Stimulated activated CD4-positive, alpha-beta T cell treated with anti-CD3 and anti-CD28 coated beads, Interleukin-15, amount 100 ng/mL, for 1 hour (primary cell): Measurements from ENCODE around the gene AVPR1A.
"Not testable (repeated sequence)": the region's sequence is repeated elsewhere in the genome, so short reads cannot be mapped to it uniquely, and the experiment has no call there.

Experiments used
- DNase-seq, 2 donors: peaks; one replicate each; pipeline ENCODE4 v3.0.0-alpha.2; 2020; ENCODE audit warnings: low read depth in 1 of 2, low spot score in 1 of 2

AVPR1A gene

DNA sequence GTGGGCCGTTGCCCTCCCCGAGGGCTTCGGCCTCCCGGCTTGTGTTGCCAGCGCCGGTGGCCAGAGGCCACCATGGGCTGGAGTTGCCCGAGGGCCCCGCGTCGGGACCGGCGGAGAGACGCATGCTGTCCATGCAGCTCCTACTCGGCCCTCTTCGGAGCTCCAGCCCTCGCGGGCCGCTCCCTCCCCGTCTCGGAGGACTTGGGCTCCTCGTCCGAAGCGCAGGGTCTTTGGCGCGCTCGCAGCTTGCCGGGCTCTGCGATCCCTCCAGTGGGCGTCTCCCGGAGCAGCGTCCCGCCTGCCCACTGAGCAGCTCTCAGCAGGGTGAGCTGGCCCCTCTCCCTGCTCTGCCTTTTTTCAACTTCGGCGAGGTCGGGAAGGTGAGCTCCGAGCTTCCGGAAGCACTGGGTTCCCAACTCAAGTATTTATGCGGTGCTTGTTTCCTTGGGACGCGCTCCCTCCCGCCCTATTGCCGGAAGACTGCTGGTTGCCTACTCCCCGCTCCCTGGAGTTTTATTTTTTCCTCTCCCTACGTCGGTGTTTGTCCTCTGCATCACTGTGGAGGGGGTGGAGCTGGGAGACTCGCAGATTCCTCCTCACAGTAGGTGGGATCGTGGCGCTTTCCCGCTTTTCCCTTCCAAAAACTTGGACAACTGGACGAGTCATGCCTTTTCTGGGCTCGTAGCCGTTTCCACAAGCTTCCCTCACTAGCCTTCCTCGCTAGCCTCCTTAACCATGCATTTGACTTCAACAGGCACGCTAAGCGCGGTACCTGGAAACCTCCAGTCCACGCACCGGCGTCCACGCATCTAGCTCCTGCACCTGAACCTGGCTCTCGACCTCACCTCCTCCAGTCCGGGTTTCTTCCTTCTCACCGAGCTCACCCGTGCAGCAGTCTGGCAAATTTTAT, at the start of gene AVPR1A:
Gene AVPR1A, minus strand, starts transcription at position 489 of the 910 bp plus-strand sequence. Its CDS starts 365 bp downstream, at position 124.
- DNase-seq: no peak

DNA sequence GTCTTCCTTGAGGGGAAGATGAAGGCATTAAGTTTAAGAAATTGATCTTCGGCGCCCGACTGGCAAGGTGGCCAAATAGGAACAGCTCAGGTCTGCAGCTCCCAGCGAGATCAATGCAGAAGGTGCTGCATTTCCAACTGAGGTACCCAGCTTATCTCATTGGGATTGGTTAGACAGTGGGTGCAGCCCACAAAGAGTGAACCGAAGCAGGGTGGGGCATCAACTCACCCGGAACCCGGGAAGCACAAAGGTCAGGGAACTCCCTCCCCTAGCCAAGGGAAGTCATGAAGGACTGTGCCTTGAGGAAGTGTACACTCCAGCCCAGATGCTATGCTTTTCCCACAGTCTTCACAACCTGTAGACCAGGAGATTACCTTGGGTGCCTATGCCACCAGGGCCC, 45.2 kb upstream of the AVPR1A start:
- DNase-seq: no peak

DNA sequence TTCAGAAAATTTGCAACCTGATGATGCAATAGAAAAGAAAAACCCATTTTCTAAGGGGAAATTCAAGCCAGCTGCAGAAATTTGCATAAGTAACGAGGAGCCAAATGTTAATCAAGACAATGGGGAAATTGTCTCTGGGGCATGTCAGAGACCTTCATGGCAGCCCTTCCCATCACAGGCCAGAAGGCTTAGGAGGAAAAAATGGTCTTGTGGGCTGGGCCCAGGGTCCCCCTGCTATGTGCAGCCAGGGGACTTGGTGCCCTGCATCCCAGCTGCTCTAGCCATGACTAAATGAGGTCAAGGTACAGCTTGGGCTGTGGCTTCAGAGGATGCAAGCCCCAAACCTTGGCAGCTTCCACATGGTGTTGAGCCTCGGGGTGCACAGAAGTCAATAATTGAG, 28.2 kb upstream of the AVPR1A start:
- DNase-seq: no peak

DNA sequence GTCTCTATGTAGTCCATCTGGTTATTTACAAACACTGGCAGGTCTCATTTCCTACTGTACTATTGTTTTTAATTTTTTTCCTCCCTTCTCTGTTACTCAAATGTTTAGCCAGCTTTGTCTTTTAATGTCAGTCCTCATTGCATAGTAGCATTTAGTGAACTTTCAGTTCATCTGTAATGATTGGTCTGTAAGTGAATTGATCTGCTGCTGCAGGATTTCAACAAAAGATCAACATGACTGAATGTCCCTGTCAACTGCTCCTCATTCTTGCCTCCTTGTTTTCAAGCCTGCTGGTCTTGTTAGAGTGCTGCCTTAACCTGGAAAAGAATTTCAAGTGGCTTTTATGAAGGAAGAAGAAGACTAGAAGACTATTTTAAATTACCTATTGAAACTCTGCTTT, 19.3 kb upstream of the AVPR1A start:
- DNase-seq: no peak

DNA sequence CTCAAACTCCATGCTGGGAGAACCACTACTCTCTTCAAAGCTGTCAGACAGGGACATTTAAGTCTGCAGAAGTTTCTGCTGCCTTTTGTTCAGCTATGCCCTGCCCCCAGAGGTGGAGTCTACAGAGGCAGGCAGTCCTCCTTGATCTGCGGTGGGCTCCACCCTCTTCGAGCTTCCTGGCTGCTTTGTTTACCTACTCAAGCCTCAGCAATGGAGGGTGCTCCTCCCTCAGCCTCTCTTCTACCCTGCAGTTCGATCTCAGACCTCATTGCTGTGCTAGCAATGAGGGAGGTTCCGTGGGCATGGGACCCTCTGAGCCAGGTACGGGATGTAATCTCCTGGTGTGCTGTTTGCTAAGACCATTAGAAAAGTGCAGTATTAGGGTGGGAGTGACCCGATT, 16.7 kb upstream of the AVPR1A start:
- not testable (repeated sequence) for DNase-seq

DNA sequence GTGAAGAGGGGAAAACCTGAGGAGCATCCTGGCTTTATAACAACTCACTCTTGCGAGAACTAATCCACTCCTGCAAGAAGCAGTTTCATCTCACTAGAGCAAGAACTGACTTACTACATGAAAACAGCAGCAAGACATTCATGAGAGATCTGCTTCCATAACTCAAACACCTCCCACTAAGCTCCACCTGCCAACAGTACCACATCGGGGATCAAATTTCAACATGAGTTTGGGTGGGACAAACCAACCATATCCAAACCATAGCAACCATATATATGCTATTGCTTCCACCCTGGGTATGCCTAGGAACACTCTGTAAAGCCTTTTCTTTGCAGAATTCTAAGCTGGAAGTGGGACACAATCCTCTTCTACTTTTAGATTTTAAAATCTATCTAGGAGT, 13.9 kb upstream of the AVPR1A start:
- DNase-seq: no peak

DNA sequence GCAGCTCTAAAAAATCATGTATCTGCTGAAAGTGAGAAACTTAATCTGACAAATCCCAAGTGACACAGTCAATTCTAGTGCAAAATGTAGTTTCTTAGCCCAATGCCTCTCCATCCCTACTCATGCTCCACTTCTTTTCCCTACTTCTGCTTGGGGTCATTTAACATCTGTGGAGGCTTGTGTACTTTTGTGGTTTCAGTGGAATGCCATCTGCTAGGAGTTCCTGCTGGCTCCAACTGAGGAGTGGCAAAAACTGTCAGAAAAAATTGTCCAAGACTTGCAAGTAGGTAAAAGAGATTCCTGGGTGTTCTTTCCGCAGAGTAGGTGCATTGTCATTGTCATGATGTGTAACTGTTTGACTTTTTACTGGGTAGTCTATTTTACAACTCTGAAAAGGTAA, 12.5 kb upstream of the AVPR1A start:
- no peak for DNase-seq

DNA sequence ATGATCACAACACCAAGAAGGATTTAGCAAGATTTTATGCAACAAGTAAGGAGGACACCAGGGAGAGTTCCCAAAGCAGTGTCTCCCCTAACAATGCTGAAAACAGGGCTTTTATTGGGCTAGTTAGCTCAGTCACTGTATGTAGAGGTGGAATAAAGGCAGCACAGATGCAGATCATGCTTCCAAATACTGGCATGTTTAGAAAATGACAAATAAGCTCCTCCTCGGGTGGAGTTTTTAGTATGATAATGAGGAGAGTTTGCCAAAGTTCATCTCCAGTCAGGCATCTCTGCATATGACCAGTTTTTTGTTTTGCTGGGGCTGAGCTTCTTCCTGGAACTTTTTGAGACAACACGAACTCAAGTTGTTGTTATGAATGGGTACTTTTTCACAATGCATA, 4.4 kb upstream of the AVPR1A start:
- DNase-seq: no peak

DNA sequence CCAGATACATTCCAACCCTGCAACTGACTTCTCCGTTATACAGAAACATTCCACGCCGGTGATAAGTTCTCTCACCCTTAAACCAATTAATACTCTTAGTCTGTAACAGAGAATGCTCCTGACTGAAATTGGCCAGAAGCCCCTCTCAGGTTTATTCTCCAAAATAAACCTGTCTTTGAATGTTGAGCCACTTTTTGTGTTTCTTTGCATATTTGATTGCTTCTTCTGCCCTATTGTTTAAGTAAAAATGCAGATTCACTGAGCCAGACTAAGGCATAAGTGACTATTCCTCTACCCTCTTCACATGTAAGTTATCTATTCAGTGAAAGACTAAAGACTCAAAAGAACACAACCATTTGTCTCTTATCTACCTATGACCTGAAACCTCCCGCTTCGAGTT, 3.6 kb upstream of the AVPR1A start:
- no peak for DNase-seq

DNA sequence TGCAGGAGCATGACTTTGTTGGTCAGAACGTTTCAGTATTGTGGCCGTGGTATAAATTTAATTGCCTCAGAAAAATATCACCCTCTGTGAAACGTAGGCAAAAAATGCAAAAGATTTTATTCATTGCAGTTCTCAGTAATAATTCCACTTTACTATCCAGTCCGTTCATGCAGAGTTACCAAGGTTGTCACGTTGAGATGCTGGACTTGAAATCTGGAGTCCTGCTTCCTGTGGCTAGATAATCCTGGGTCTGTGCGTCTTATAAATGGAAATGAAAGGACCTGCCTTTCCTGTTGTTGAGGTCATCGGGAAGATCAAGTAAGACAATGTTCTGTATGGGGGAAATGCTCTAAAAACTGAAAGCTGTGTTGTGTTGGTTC, 1.3 kb upstream of the AVPR1A start:
- no peak for DNase-seq

DNA sequence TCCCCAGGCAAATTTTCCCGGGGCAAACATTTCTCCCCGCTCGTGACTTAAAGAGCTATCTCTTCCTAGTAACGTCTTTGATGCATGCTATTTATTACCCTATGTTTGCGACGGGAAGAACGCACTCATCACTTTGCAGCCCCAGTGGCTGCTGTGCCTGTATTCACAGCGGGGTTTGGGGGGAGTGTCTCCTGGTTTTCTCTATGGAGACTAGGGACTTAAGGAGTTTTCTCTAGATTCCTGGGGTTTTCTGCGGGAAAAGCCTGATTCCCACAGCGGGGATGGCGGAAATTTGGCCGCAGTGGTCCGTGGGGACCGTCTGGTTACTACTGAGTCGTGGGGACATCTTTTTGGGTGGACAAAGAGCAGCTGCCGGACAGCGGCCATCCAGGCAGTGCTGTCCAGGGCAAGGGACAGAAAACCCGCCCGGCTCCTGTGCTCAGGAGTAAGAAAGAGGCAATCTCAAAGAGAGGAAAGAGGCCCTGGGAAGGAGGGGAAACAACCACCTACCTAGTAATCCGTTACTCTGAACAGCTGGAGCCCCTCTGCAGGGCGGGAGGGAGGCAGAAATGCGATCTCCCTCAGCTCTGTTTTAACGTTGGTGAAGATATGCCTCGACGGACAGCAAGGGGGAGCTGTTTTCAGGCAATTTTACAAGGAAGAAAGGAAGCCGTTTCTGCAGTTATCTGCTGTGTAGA, 771 bp upstream of the AVPR1A start:
- no peak for DNase-seq

DNA sequence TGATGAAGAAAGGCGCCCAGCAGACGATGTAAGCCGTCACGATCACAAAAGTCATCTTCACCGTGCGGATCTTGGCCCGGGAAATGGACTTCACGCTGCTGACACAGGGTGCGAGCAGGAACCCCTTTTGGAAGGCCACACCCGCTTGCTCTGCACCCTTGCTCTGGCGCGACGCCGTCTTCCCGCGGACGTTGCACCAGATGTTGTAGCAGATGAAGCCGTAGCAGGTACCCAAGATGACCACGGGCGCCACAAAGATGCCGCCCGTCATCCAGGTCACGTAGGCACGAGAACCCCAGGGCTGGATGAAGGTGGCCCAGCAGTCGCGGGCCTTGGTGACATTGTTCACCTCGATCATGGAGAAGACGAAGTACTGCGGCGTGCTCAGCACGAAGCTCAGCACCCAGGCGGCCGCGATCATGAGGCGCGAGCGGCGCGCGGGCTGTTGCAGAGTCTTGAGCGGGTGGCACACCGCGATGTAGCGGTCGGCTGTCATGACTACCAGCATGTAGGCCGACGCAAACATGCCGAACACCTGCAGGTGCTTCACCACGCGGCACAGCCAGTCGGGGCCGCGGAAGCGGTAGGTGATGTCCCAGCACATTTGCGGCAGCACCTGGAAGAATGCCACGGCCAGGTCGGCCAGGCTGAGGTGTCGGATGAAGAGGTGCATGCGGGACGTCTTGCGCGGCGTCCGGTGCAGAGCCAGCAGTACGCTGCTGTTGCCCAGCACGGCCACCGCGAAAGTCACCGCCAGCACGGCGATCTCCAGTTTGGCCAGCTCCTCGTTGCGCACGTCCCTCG, 890 bp downstream of the AVPR1A start:
- no peak for DNase-seq

DNA sequence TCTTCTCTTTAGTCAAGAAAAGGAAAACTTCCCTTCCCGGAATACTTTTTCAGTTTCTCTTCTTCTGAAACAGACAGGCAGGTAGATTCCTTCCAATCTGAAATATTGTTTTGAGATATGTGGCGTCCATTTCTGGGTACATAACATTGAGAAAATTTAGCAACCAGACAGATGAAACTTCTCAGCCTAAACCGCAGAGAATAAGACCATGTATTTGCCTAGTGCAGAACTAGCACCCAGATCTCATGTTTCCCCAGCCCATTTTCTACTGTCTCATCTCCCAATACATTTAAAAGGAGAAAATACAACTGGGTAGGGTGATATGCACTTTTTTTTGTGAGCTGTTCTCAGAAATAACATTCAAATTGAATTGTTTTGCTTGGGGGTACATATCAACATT, 6.4 kb downstream of the AVPR1A start:
- no peak for DNase-seq

DNA sequence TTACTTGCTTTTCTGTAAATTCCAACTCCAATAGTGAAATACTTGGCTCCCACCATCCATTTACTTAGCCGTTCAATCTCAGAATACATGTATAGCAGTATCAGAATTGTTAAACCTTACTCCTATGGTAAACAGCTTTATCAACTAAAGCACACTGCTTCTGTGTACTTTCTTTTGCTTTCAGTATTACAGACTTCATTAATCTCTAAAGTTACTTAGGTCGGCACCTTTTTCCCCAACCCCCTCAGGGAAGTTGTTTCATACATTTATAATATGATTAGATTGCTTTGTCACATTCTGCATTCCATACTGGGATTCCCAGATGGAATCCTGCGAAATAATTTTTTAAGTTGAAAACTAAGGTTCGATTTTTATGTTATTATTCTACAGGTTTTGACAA, 12.5 kb downstream of the AVPR1A start:
- no peak for DNase-seq

DNA sequence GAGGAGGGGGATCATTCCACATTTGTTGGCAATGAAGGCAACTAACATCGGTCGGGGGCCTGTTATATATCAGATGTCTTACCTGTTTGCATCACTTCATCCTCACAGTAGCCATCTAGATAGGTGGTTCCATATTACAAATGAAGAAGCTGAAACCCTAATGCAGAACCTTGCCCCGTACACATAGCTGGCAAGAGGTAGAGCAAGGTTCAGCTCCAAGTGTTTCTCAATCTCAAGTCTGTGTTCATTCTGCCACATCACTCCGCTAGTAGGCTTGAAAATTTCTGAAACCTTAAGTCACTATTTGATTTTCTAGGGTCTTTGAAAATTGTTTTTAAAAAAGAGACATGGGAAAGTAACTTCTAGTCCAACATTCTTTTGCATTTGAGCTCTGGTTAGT, 17.0 kb downstream of the AVPR1A start:
- DNase-seq: no peak

DNA sequence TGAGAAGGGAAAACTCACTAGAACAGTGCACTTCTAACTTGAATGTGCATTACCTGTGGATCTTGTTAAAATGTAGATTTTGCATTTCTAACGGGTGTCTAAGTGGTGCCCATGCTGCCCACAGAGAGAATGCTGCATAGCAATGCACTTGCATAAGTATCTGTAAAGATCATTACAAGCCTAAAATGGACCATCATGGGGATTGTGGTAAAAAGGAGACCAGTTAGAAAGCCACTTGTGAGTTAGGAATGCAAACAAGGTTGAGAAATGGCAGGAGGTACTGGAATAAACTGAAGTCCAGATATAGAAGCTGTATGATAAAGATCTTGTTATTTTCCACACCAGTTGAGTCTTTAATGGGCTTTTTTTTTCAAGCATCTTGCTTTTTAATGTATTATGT, 18.8 kb downstream of the AVPR1A start:
- no peak for DNase-seq

DNA sequence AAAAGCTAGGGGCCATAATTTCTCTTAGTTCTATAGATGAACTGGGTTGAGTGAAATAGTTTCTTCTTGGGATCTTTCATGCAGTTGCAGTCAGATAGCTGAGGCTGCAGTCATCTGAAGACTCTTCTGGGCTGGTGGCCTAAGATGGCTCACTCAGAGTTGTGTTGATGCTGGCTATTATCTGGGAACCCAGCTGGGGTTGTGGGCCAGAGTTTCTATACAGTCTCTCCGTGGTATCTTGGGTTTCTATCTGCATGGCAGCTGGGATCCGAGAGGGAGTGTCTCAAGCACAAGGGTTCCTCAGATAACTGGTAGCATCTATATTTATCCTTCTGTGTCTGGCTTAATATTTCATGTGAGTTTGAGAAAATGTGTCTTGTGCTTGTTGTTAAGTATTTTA, 21.1 kb downstream of the AVPR1A start:
- DNase-seq: no peak

DNA sequence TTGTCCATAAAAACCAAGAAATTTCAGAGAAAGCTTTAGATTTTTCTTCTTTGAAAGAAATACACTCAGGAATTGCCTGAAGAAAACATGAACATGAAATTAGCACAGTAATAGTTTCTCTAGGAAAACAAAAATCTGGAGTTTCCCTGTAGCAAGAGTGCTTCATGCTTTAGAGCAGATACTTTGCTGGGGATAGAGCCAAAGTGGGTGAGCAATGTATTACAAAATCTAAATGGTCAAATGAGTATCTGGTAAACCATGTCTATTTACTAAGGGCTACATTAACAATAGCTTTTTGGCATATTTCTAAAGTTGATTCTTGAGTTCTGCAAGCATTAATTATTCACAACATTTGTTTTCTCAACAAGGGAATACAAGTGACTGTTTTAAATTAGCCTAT, 26.2 kb downstream of the AVPR1A start:
- no peak for DNase-seq

DNA sequence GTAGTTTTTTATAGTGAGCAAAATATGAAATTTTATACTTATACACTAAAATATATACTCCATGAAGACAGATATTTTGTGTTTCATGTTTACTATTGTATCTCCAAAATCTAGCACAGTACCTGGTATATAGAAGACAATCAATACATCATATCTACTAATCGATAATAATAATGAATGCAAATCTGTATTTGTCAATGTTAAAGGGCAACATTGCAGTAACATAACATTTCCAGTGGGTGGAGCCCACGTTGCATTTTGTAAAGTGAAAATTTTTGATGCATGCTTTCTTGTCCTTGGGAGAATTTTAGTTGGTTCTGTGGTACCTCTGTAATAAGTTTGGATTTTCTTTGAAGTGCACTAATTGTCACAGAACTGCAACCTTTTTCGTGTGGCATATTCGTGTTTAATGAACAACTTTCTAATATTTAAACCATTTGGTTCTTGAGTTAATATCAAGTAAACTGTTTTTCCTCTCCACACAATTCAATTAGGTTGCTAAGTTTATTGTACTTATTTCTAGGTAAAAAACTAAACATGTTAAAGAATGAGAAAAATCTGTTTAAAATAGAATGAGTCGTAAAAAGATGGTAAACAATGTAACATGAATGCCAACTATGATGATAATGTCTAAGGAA, 47.4 kb downstream of the AVPR1A start:
- DNase-seq: no peak

DNA sequence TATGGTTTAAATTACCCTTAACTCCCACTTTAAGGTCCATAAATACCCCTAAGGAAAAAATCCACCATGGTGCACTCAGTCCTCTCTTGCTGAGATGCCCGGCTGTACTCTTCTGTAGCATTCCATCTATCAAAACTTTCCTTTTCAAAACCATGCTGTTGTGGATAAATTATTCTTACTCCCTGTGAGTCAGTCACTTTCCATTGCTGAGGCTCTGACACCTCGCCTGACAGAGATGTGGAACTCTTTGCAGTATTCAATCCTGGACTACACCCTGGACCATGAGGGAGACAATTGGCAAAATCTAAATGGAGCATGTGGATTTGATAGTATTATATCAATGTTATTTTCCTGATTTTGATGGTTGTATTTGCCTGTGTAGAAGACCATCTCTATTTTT, 49.1 kb downstream of the AVPR1A start:
- DNase-seq: no peak

DNA sequence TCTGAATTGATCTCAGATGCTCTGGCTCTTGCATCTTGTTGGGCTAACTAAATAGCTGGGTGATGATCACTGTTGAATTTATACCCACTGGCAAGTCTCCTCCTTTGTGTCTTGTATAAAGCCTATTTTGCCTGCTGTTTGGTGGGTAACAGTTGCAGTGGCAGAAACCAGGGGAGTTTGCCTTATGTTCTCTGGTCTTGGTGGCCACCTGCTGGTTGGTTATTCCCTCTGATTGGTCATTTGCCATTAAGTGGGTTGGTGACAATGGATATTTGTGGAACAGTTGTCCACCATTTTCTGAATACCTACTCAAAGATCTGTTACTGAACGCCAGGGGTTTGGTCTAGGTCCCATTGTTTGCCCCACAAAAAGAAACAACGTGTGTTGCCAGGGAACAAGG, 52.1 kb downstream of the AVPR1A start:
- DNase-seq: no peak
